Naive thymus-derived CD8-positive, alpha-beta T cell (primary cell): ENCODE measurements around the gene MYPN. TPM values are rescaled to one million over a fixed set of nuclear protein-coding genes. Genes with fewer than 3 reads are reported as not detected.
"Not testable (repeated sequence)": the region's sequence is repeated elsewhere in the genome, so short reads cannot be mapped to it uniquely, and the experiment has no call there.

Experiments
- ATAC-seq, 2 donors: fragments of 150-1000 bp; cut with Tn5 transposase in 1 of 2; sonication (Bioruptor Pico), chemical (Tn5 transposase) in 1 of 2; 1 replicate in 1 of 2; 2 replicates in 1 of 2; pipeline ENCODE4 v1.10.0; 2021; ENCODE audit warnings: mild to moderate bottlenecking in 2 of 2, moderate library complexity in 2 of 2
- POLR2A ChIA-PET: fragments of 350-600 bp; sonication (Branson Sonifier 250); formaldehyde crosslinking; loops from one replicate; lab custom pipeline; 2021; ENCODE audit warnings: antibody characterized with exemption; lab: Charles Lee
- DNase-seq, 10 donors: peaks; one replicate each; pipeline versions ENCODE4 v3.0.0 to v3.0.0-alpha.2; 2020 to 2022
- H3K27ac Mint-ChIP-seq, 10 donors: one replicate each; pipeline ENCODE4 v1.8.0; 2020 to 2022; ENCODE audit warnings: mild to moderate bottlenecking in 10 of 10, mixed read lengths in 10 of 10, moderate library complexity in 4 of 10, inconsistent platforms in 1 of 10
- H3K27me3 Mint-ChIP-seq, 5 donors: one replicate each; pipeline ENCODE4 v1.8.0; 2021 to 2022; ENCODE audit warnings: mixed read lengths in 5 of 5
- H3K36me3 Mint-ChIP-seq, 3 donors: one replicate each; pipeline ENCODE4 v1.8.0; 2020 to 2022; ENCODE audit warnings: mixed read lengths in 3 of 3, mild to moderate bottlenecking in 2 of 3, inconsistent platforms in 1 of 3
- H3K4me1 Mint-ChIP-seq, 4 donors: one replicate each; pipeline ENCODE4 v1.8.0; 2021 to 2022; ENCODE audit warnings: mixed read lengths in 4 of 4
- H3K4me3 Mint-ChIP-seq, 10 donors: one replicate each; pipeline ENCODE4 v1.8.0; 2020 to 2022; ENCODE audit warnings: mild to moderate bottlenecking in 10 of 10, mixed read lengths in 10 of 10, moderate library complexity in 6 of 10, inconsistent platforms in 1 of 10
- H3K9me3 Mint-ChIP-seq, 9 donors: one replicate each; pipeline ENCODE4 v1.8.0; 2020 to 2022; ENCODE audit warnings: mixed read lengths in 9 of 9, mild to moderate bottlenecking in 3 of 9, inconsistent platforms in 1 of 9, moderate library complexity in 1 of 9
- polyA plus RNA-seq, 3 donors: library from polyadenylated mRNA; unstranded; fragments of 300-500 nt; fragmentation: Illumina TruSeq; gene quantifications; one replicate each; pipeline ENCODE4 v1.2.3, GENCODE V29; 2021
- total RNA-seq, 8 experiments: library from RNA in 2 of 8; stranded (reverse) in 2 of 8; gene quantifications; one replicate each; pipeline ENCODE4 v1.2.3 and lab custom pipeline; 2021 to 2026

MYPN gene
- total and polyA plus RNA-seq, 5 experiments from 2014 or later, result not detected

DNA sequence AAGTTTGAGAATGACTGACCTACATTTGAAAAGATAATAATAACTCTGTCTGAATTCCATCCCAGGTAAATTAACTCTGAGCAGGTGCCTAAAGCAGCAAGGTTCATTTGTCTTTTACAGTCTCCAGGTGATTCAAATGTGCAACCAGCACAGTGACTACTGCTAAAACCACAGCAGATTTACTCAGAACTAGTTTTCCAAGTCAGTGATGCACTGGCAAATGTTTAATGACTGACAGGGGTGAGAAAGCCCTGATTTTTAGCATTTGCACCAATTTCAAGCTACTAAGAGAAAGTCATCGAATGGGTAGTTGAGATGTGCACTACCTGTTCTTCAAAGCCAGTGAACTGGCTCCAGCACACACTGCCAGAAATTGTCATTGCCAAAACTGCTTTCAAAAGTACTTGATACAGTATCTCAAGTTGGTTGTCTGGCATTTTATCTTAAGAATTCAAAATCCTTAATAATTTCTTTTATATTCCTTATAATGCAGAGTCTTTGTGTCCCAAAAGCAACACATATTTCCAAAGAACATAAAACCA, 62.3 kb downstream of the MYPN start:
- ATAC-seq (no peak), DNase-seq (no peak)
- H3K27ac Mint-ChIP-seq, result no peak overlapping the region
- no peak overlapping the region for H3K4me3 Mint-ChIP-seq
- POLR2A ChIA-PET, result no interaction called here
- peaks cover 0 to 8% (median 2%) of the 10 kb centered on the region in 5 donors for H3K27me3 Mint-ChIP-seq
- no peaks in the 10 kb centered on the region for H3K9me3 Mint-ChIP-seq
- H3K36me3 Mint-ChIP-seq, result no peaks in the 10 kb centered on the region
- H3K4me1 Mint-ChIP-seq, result peaks cover 0 to 1% (median 0%) of the 10 kb centered on the region in 4 donors

DNA sequence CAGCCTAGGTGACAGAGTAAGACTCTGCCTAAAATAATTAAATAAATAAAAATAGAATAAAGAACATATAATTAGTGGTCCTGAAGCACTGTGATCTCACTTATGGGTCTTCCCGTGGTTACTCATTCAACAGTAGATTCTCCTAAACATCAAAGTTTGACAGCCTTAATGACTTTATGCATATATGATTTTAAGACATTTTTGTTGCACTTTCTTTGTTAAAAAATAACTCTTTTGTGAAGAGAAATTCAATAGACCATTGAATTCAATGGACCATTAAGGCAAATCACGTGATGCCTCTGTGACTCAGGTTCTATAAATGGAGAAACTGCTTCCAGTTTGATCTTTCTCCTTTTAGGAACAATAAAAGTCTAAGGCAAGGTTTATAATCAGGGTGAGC, 63.0 kb downstream of the MYPN start:
- POLR2A ChIA-PET, result no interaction called here
- H3K36me3 Mint-ChIP-seq, result no peaks in the 10 kb centered on the region
- H3K9me3 Mint-ChIP-seq, result no peaks in the 10 kb centered on the region
- no peak for ATAC-seq
- peak overlapping the region in 1 of 10 donors; percentile 11 for H3K27ac Mint-ChIP-seq
- DNase-seq, result no peak
- peaks cover 0 to 8% (median 2%) of the 10 kb centered on the region in 5 donors for H3K27me3 Mint-ChIP-seq
- H3K4me3 Mint-ChIP-seq, result no peak overlapping the region
- H3K4me1 Mint-ChIP-seq, result peaks cover 0 to 1% (median 0%) of the 10 kb centered on the region in 4 donors

DNA sequence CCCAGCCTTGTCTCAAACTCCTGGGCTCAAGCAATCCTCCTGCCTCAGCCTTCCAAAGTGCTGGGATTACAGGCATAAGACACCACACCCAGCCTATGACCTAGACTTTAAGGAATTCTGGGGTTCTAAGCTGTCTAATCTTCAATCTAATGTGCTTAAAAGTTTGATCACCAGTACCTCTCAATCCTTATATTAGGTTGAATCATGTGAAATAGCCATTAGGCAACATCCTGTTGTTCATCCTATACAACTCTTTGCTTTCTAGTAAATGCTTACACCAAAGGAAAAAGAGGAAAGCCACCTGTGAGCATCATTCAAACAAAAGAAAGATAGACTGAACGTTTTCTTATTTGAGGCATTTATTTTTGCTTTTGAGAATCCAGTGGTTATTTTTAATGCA, 66.7 kb downstream of the MYPN start:
- POLR2A ChIA-PET, result no interaction called here
- Mint-ChIP-seq H3K4me3 (no peak overlapping the region), H3K27me3 (peaks cover 0 to 8% (median 2%) of the 10 kb centered on the region in 5 donors), H3K36me3 (no peaks in the 10 kb centered on the region), H3K4me1 (peaks cover 0 to 1% (median 0%) of the 10 kb centered on the region in 4 donors), H3K9me3 (no peaks in the 10 kb centered on the region), H3K27ac (no peak overlapping the region)
- ATAC-seq (no peak), DNase-seq (no peak)

DNA sequence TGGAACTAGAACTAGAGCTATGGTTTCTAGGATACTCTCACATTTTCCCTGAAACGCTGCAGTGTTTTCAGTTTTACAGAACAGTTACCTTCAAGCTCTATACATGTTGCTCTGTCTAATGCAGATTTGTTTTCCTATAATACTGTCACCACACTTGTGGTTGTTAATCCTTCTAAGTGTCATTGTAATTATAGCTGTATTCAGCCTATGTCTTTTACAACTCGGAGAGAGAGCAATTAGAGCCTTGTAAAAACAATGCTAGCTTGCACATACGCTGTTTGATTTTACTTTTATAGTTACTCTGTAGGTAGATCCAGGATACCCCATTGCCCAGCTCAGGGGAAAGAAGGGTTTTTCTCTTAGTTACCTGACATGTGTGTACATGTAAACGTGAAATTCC, 67.5 kb downstream of the MYPN start:
- Mint-ChIP-seq H3K4me1 (peaks cover 0 to 1% (median 0%) of the 10 kb centered on the region in 4 donors), H3K4me3 (no peak overlapping the region), H3K27me3 (peaks cover 0 to 8% (median 2%) of the 10 kb centered on the region in 5 donors), H3K9me3 (no peaks in the 10 kb centered on the region), H3K36me3 (no peaks in the 10 kb centered on the region), H3K27ac (no peak overlapping the region)
- ATAC-seq (no peak), DNase-seq (no peak)
- POLR2A ChIA-PET, result no interaction called here

DNA sequence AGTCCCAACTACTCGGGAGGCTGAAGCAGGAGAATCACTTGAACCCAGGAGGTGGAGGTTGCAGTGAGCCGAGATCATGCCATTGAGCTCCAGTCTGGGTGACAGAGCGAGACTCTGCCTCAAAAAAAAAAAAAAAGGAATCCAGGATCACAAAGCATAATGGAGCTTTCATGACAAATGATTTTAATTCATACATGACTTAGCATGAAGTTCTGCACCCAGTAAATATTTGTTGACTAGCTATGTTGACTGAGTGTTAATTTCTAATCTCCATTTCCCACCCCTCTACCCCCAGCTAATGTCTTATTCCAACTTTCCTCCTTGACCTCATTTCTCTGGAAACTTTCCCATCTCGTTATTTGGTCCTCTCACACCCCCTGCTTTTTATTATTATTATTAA, 69.3 kb downstream of the MYPN start:
- Mint-ChIP-seq H3K27ac (no peak overlapping the region), H3K36me3 (no peaks in the 10 kb centered on the region)

DNA sequence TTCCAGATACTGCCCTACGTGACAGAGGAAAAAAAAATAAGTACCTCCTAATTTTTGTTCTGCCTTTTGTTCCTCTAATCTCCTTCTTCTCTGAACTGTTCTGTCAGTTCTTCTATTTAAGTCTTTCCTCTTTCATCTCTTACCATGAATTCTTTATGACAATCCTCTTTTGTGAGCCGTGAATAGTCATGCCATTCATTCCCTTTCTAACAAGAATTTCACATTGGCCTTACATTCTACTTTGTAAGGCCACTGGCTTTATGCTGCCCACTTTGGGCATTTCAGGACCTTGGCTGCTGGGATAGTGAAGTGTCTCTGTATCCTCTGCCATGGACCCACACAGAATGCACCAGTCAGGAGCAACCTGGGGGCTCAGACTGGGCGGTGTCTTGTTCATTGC, 69.7 kb downstream of the MYPN start:
- no peaks in the 10 kb centered on the region for H3K9me3 Mint-ChIP-seq
- ATAC-seq, result no peak
- H3K4me1 Mint-ChIP-seq, result no peaks in the 10 kb centered on the region

More for the DNA sequence above, 69.3 kb downstream of the MYPN start:
- H3K9me3 Mint-ChIP-seq, result no peaks in the 10 kb centered on the region
- DNase-seq, result no peak
- H3K4me1 Mint-ChIP-seq, result peaks cover 0 to 1% (median 0%) of the 10 kb centered on the region in 4 donors
- no peak for ATAC-seq
- H3K27me3 Mint-ChIP-seq, result peaks cover 0 to 8% (median 2%) of the 10 kb centered on the region in 5 donors
- no peak overlapping the region for H3K4me3 Mint-ChIP-seq
- POLR2A ChIA-PET, result no interaction called here

DNA sequence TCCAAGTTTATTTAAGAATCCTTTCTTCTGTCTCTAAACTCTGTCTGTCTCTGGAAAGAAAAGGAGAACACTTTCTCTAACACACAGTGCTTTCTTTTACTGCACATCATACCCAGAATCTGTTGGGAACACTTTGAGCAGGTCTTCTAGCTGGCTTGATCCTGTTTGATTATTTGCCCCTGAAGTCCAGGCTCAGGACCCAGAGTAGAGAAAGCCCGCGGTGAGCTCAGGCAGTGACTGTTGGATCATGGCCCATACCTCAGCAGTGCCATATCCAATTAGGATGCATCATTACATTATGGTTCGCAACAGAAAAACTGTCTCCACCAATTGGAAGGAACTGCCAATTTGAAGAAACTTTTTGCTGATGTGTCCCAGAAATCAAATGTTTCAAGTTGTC, 71.2 kb downstream of the MYPN start:
- ATAC-seq (no peak), DNase-seq (no peak)
- Mint-ChIP-seq H3K27ac (no peak overlapping the region), H3K4me3 (no peak overlapping the region), H3K9me3 (no peaks in the 10 kb centered on the region), H3K36me3 (no peaks in the 10 kb centered on the region), H3K4me1 (no peaks in the 10 kb centered on the region), H3K27me3 (peaks cover 5 to 16% (median 7%) of the 10 kb centered on the region in 5 donors)
- POLR2A ChIA-PET, result no interaction called here

More for the DNA sequence above, 69.7 kb downstream of the MYPN start:
- POLR2A ChIA-PET, result no interaction called here
- DNase-seq, result no peak
- H3K36me3 Mint-ChIP-seq, result no peaks in the 10 kb centered on the region
- H3K27ac Mint-ChIP-seq, result no peak overlapping the region
- peaks cover under 1 to 6% (median 5%) of the 10 kb centered on the region in 5 donors for H3K27me3 Mint-ChIP-seq
- no peak overlapping the region for H3K4me3 Mint-ChIP-seq

DNA sequence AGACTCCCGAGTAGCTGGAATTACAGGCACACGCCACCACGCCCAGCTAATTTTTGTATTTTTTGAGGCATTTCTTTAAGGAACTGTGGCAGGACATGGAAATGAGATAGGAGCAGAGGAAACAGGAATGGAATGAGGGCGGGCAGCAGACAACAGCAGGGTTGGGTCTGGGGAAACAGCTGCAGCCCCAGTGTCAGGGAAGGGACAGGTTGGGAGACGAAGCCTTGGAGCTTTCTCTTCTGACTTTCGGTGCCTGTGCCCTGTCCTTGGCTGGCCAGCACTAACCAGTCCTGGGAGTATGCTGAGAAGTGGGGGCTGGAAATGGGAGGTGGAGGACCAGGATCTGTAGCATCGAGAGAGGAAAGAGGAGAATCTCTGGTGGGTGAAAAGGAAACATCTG, 75.3 kb downstream of the MYPN start:
- no peak overlapping the region for H3K4me3 Mint-ChIP-seq
- peaks cover 7 to 29% (median 19%) of the 10 kb centered on the region in 5 donors for H3K27me3 Mint-ChIP-seq
- no peak for ATAC-seq
- no peaks in the 10 kb centered on the region for H3K4me1 Mint-ChIP-seq
- DNase-seq, result no peak
- POLR2A ChIA-PET, result no interaction called here
- no peaks in the 10 kb centered on the region for H3K9me3 Mint-ChIP-seq
- no peak overlapping the region for H3K27ac Mint-ChIP-seq
- no peaks in the 10 kb centered on the region for H3K36me3 Mint-ChIP-seq

DNA sequence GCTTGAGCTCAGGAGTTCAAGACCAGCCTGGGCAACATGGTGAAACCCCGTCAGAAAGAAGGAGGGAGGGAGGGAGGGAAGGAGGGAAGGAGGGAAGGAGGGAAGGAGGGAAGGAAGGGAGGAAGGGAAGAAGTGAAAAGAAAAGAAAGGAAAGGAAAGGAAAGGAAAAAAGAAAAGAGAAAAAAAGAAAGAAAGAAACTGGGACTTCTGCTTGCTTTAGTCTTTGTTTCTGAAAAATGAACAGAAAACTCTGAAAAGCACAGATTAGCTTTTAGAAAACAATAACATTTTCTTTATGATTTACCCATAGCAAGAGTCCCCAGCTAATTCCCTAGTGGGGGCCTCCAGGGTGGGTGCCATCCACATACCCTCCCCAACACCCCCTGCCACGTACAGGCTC, 75.8 kb downstream of the MYPN start:
- POLR2A ChIA-PET, result no interaction called here
- ATAC-seq (no peak), DNase-seq (no peak)
- Mint-ChIP-seq H3K4me3 (no peak overlapping the region), H3K9me3 (no peaks in the 10 kb centered on the region), H3K27ac (no peak overlapping the region), H3K27me3 (peaks cover 7 to 29% (median 19%) of the 10 kb centered on the region in 5 donors), H3K4me1 (no peaks in the 10 kb centered on the region), H3K36me3 (no peaks in the 10 kb centered on the region)

DNA sequence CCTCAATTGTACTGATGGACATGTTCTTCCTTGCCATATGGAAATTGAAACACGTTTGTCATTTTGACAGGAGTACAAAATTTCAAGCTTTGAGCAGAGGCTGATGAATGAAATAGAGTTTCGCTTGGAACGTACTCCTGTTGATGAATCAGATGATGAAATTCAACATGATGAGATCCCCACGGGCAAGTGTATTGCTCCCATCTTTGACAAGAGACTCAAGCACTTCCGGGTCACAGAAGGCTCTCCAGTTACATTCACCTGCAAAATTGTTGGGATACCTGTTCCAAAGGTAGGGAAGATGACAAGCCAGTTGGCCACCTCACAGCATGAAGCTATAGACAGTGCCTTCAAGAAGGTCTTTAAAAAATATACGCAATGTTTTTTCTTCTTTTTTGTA, 79.5 kb downstream of the MYPN start:
- POLR2A ChIA-PET, result interaction anchor here (0.7 kb wide), 2 partner anchors 15 to 116 kb away, joined by 3 read pairs; no protein-coding TSS in a partner anchor
- peaks cover 7 to 39% (median 29%) of the 10 kb centered on the region in 5 donors for H3K27me3 Mint-ChIP-seq

DNA sequence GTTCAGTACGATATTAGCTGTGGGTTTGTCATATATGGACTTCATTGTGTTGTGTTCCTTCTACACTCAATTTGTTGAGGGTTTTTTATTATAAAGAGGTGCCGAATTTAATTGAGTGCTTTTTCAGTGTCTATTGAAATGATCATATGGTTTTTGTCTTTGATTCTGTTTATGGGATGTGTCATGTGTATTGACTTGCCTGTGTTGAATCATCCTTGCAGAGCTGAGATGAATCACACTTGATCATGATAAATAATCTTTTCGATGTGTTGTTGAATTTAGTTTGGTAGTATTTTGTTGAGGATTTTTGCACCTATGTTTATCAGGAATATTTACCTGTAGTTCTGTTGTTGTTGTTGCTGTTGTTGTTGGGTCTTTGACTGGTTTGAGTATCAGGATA, 82.8 kb downstream of the MYPN start:
- Mint-ChIP-seq H3K27ac (no peak overlapping the region), H3K36me3 (no peaks in the 10 kb centered on the region), H3K27me3 (peaks cover 2 to 31% (median 25%) of the 10 kb centered on the region in 5 donors), H3K4me3 (no peak overlapping the region), H3K4me1 (no peaks in the 10 kb centered on the region), H3K9me3 (no peaks in the 10 kb centered on the region)
- POLR2A ChIA-PET, result no interaction called here
- ATAC-seq (no peak), DNase-seq (no peak)

More for the DNA sequence above, 79.5 kb downstream of the MYPN start:
- Mint-ChIP-seq H3K27ac (no peak overlapping the region), H3K4me1 (no peaks in the 10 kb centered on the region), H3K4me3 (no peak overlapping the region), H3K9me3 (no peaks in the 10 kb centered on the region), H3K36me3 (no peaks in the 10 kb centered on the region)
- ATAC-seq, result no peak
- DNase-seq, result no peak

DNA sequence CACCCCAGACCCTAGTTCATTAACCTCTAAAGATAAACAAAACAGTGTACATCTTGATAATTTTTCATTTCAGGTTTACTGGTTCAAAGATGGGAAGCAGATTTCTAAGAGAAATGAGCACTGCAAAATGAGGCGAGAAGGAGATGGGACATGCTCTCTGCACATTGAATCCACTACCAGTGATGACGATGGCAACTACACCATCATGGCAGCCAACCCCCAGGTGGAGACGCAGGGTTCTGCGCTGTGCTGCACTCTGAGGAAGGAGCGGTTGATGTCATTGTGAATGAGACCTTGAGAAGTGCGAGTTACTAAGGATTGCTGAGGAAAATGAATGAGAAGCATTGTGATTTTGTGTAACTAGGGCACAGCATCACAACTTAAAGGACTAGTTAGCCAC, 85.0 kb downstream of the MYPN start:
- no peaks in the 10 kb centered on the region for H3K9me3 Mint-ChIP-seq
- DNase-seq, result no peak
- ATAC-seq, result no peak
- H3K27me3 Mint-ChIP-seq, result peaks cover 5 to 42% (median 31%) of the 10 kb centered on the region in 5 donors
- H3K36me3 Mint-ChIP-seq, result no peaks in the 10 kb centered on the region
- POLR2A ChIA-PET, result no interaction called here
- H3K27ac Mint-ChIP-seq, result no peak overlapping the region
- H3K4me1 Mint-ChIP-seq, result no peaks in the 10 kb centered on the region
- no peak overlapping the region for H3K4me3 Mint-ChIP-seq

DNA sequence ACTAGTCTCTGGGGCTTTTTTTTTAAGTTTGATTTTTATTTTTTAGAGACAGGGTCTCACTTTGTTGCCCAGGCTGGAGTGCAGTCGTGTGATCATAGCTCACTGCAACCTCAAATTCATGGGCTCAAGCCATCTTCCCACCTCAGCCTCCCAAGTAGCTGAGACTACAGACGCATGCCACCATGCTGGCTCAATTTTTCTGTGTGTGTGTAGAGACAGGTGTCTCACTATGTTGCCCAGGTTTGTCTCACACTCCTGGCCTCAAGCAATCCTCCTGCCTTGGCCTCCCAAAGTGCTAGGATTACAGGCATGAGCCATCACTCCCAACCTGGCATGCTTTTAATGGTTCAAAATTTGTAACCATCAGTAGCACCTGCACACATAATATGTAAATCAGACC, 86.5 kb downstream of the MYPN start:
- ATAC-seq, H3K27ac Mint-ChIP-seq, DNase-seq, H3K4me3 Mint-ChIP-seq, H3K9me3 Mint-ChIP-seq, H3K4me1 Mint-ChIP-seq, H3K36me3 Mint-ChIP-seq, POLR2A ChIA-PET: not testable (repeated sequence)
- peaks cover 12 to 53% (median 42%) of the 10 kb centered on the region in 5 donors for H3K27me3 Mint-ChIP-seq

DNA sequence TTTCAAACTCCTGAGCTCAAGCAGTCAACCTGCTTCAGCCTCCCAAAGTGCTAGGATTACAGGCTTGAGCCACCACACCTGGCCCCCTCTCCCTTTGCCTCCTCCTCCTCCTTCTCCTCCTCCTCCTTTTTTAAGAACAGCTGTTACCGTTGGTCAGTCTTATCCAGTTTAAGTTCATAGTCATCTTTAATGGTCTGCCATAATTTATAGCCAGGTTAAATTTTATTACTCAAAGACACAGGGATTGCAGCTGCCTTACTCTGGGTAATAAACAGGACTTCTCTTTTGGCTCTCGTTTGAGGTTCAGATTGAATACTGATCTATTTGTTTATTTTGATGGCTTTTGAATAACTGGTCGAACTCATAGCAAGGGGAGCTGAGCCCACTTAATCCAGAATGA, 87.4 kb downstream of the MYPN start:
- Mint-ChIP-seq H3K9me3 (no peaks in the 10 kb centered on the region), H3K36me3 (no peaks in the 10 kb centered on the region), H3K4me1 (no peaks in the 10 kb centered on the region), H3K27me3 (peaks cover 12 to 57% (median 46%) of the 10 kb centered on the region in 5 donors), H3K4me3 (no peak overlapping the region), H3K27ac (no peak overlapping the region)
- DNase-seq (no peak), ATAC-seq (no peak)
- POLR2A ChIA-PET, result no interaction called here
